Measurements from ENCODE around the gene PTGFRN. TPM values are rescaled to one million over a fixed set of nuclear protein-coding genes. Genes with fewer than 3 reads are reported as not detected.
A peak's percentile ranks its signal among the peaks of the same experiment; 100 is the strongest.

PTGFRN gene
- total RNA-seq, 1 donor from 2014 or later, result 38.0 TPM

- intact Hi-C loops (cut with micrococcal nuclease), result no loop called here
- no peaks in the 10 kb centered on the region for H3K36me3 Mint-ChIP-seq (ENCODE audit: low read depth)
- peaks cover 3% of the 10 kb centered on the region for H3K9me3 Mint-ChIP-seq
- no peak for DNase-seq (ENCODE audit: low spot score)
- H3K4me1 Mint-ChIP-seq (ENCODE audit: low read depth), result no peaks in the 10 kb centered on the region
- H3K4me3 Mint-ChIP-seq, result no peak overlapping the region
- no peak overlapping the region for H3K27ac Mint-ChIP-seq
- peaks cover 2% of the 10 kb centered on the region for H3K27me3 Mint-ChIP-seq (ENCODE audit: insufficient read depth)
Measured at GRCh38 chr1:116900471-116901365, 9.0 kb upstream of the PTGFRN start.

- DNase-seq (ENCODE audit: low spot score), result no peak
- no peak overlapping the region for H3K27ac Mint-ChIP-seq
- peaks cover 3% of the 10 kb centered on the region for H3K9me3 Mint-ChIP-seq
- intact Hi-C loops (cut with micrococcal nuclease), result no loop called here
- H3K27me3 Mint-ChIP-seq (ENCODE audit: insufficient read depth), result peaks cover 4% of the 10 kb centered on the region
- no peaks in the 10 kb centered on the region for H3K4me1 Mint-ChIP-seq (ENCODE audit: low read depth)
- no peaks in the 10 kb centered on the region for H3K36me3 Mint-ChIP-seq (ENCODE audit: low read depth)
- no peak overlapping the region for H3K4me3 Mint-ChIP-seq
Measured at GRCh38 chr1:116902027-116902426, 7.7 kb upstream of the PTGFRN start.

GRCh38 chr1:116902723-116903383 lies 6.9 kb upstream of the PTGFRN start:
- Mint-ChIP-seq H3K4me3 (no peak overlapping the region), H3K27ac (no peak overlapping the region), H3K27me3 (ENCODE audit: insufficient read depth) (peaks cover 3% of the 10 kb centered on the region), H3K36me3 (ENCODE audit: low read depth) (peaks cover 3% of the 10 kb centered on the region), H3K4me1 (ENCODE audit: low read depth) (no peaks in the 10 kb centered on the region), H3K9me3 (peaks cover 3% of the 10 kb centered on the region)
- intact Hi-C loops (cut with micrococcal nuclease), result no loop called here
- no peak for DNase-seq (ENCODE audit: low spot score)

- H3K4me3 Mint-ChIP-seq, result no peak overlapping the region
- DNase-seq (ENCODE audit: low spot score), result no peak
- peaks cover under 1% of the 10 kb centered on the region for H3K9me3 Mint-ChIP-seq
- peaks cover 4% of the 10 kb centered on the region for H3K27me3 Mint-ChIP-seq (ENCODE audit: insufficient read depth)
- peaks cover 8% of the 10 kb centered on the region for H3K4me1 Mint-ChIP-seq (ENCODE audit: low read depth)
- intact Hi-C loops (cut with micrococcal nuclease), result no loop called here
- no peak overlapping the region for H3K27ac Mint-ChIP-seq
- peaks cover 6% of the 10 kb centered on the region for H3K36me3 Mint-ChIP-seq (ENCODE audit: low read depth)
Measured at GRCh38 chr1:116904791-116905320, 4.9 kb upstream of the PTGFRN start.

GRCh38 chr1:116906812-116907211 lies 2.9 kb upstream of the PTGFRN start:
- Mint-ChIP-seq H3K36me3 (ENCODE audit: low read depth) (peaks cover 6% of the 10 kb centered on the region), H3K4me3 (no peak overlapping the region), H3K9me3 (no peaks in the 10 kb centered on the region), H3K4me1 (ENCODE audit: low read depth) (peaks cover 8% of the 10 kb centered on the region), H3K27ac (no peak overlapping the region), H3K27me3 (ENCODE audit: insufficient read depth) (peaks cover 4% of the 10 kb centered on the region)
- intact Hi-C loops (cut with micrococcal nuclease), result no loop called here
- DNase-seq (ENCODE audit: low spot score), result no peak

GRCh38 chr1:116907351-116907750 lies 2.4 kb upstream of the PTGFRN start:
- H3K27me3 Mint-ChIP-seq (ENCODE audit: insufficient read depth), result peaks cover 4% of the 10 kb centered on the region
- H3K4me3 Mint-ChIP-seq, result no peak overlapping the region
- no peak for DNase-seq (ENCODE audit: low spot score)
- H3K27ac Mint-ChIP-seq, result no peak overlapping the region
- intact Hi-C loops (cut with micrococcal nuclease), result no loop called here
- H3K36me3 Mint-ChIP-seq (ENCODE audit: low read depth), result peaks cover 6% of the 10 kb centered on the region
- H3K9me3 Mint-ChIP-seq, result no peaks in the 10 kb centered on the region
- H3K4me1 Mint-ChIP-seq (ENCODE audit: low read depth), result peaks cover 8% of the 10 kb centered on the region

- H3K4me1 Mint-ChIP-seq (ENCODE audit: low read depth), result peaks cover 8% of the 10 kb centered on the region
- H3K36me3 Mint-ChIP-seq (ENCODE audit: low read depth), result peaks cover 6% of the 10 kb centered on the region
- intact Hi-C loops (cut with micrococcal nuclease), result no loop called here
- H3K4me3 Mint-ChIP-seq, result peak overlapping the region; percentile 48
- peaks cover 4% of the 10 kb centered on the region for H3K27me3 Mint-ChIP-seq (ENCODE audit: insufficient read depth)
- H3K9me3 Mint-ChIP-seq, result no peaks in the 10 kb centered on the region
- DNase-seq (ENCODE audit: low spot score), result no peak
- H3K27ac Mint-ChIP-seq, result no peak overlapping the region
Measured at GRCh38 chr1:116908266-116908665, 1.4 kb upstream of the PTGFRN start.

GRCh38 chr1:116908820-116909511 lies 750 bp upstream of the PTGFRN start:
- Mint-ChIP-seq H3K9me3 (no peaks in the 10 kb centered on the region), H3K27me3 (ENCODE audit: insufficient read depth) (peaks cover 4% of the 10 kb centered on the region), H3K4me3 (peak overlapping the region; percentile 87), H3K4me1 (ENCODE audit: low read depth) (peaks cover 8% of the 10 kb centered on the region), H3K36me3 (ENCODE audit: low read depth) (peaks cover 6% of the 10 kb centered on the region), H3K27ac (peak overlapping the region; percentile 75)
- intact Hi-C loops (cut with micrococcal nuclease), result no loop called here
- no peak for DNase-seq (ENCODE audit: low spot score)

- peak; percentile 48 for DNase-seq (ENCODE audit: low spot score)
- Mint-ChIP-seq H3K4me1 (ENCODE audit: low read depth) (peaks cover 17% of the 10 kb centered on the region), H3K9me3 (no peaks in the 10 kb centered on the region), H3K4me3 (no peak overlapping the region), H3K36me3 (ENCODE audit: low read depth) (peaks cover 6% of the 10 kb centered on the region), H3K27me3 (ENCODE audit: insufficient read depth) (peaks cover 4% of the 10 kb centered on the region), H3K27ac (no peak overlapping the region)
- intact Hi-C loops (cut with micrococcal nuclease), result loop anchor here (1.0 to 5.0 kb wide), 5 partner anchors 21 to 173 kb away; partner anchors contain the start of gene TTF2
Measured at GRCh38 chr1:116910379-116911187, 867 bp downstream of the PTGFRN start.

- no peaks in the 10 kb centered on the region for H3K9me3 Mint-ChIP-seq
- no peak overlapping the region for H3K4me3 Mint-ChIP-seq
- peaks cover 6% of the 10 kb centered on the region for H3K36me3 Mint-ChIP-seq (ENCODE audit: low read depth)
Measured at GRCh38 chr1:116911188-116911553, 1.5 kb downstream of the PTGFRN start.

GRCh38 chr1:116911779-116912469 lies 2.2 kb downstream of the PTGFRN start:
- H3K9me3 Mint-ChIP-seq, result no peaks in the 10 kb centered on the region
- no peak overlapping the region for H3K4me3 Mint-ChIP-seq
- H3K27ac Mint-ChIP-seq, result no peak overlapping the region
- H3K27me3 Mint-ChIP-seq (ENCODE audit: insufficient read depth), result peaks cover 2% of the 10 kb centered on the region
- H3K4me1 Mint-ChIP-seq (ENCODE audit: low read depth), result peaks cover 21% of the 10 kb centered on the region
- H3K36me3 Mint-ChIP-seq (ENCODE audit: low read depth), result peaks cover 6% of the 10 kb centered on the region
- intact Hi-C loops (cut with micrococcal nuclease), result loop anchor here (2.0 to 5.0 kb wide), 2 partner anchors 85 to 149 kb away; partner anchors contain the start of gene TTF2
- DNase-seq (ENCODE audit: low spot score), result no peak

More at GRCh38 chr1:116911188-116911553, 1.5 kb downstream of the PTGFRN start:
- intact Hi-C loops (cut with micrococcal nuclease), result loop anchor here (2.0 to 5.0 kb wide), 2 partner anchors 84 to 150 kb away; partner anchors contain the start of gene TTF2
- peaks cover 4% of the 10 kb centered on the region for H3K27me3 Mint-ChIP-seq (ENCODE audit: insufficient read depth)
- no peak for DNase-seq (ENCODE audit: low spot score)
- no peak overlapping the region for H3K27ac Mint-ChIP-seq
- H3K4me1 Mint-ChIP-seq (ENCODE audit: low read depth), result peaks cover 21% of the 10 kb centered on the region
